ENCODE data around the gene DNAH17. TPM values are rescaled to one million over a fixed set of nuclear protein-coding genes. Genes with fewer than 3 reads are reported as not detected.

The DNAH17 gene
- polyA plus RNA-seq, 1 donor from 2014 or later, result 1.1 TPM

- Mint-ChIP-seq H3K27me3 (peaks cover 21% of the 10 kb centered on the region), H3K27ac (peak overlapping the region in 1 of 3 donors; percentile 78), H3K9me3 (no peaks in the 10 kb centered on the region), H3K36me3 (no peaks in the 10 kb centered on the region), H3K4me3 (no peak overlapping the region), H3K4me1 (peaks cover 0 to 4% (median 3%) of the 10 kb centered on the region in 3 donors)
Measured at GRCh38 chr17:78486228-78486802, 90.9 kb downstream of the DNAH17 start.

DNA sequence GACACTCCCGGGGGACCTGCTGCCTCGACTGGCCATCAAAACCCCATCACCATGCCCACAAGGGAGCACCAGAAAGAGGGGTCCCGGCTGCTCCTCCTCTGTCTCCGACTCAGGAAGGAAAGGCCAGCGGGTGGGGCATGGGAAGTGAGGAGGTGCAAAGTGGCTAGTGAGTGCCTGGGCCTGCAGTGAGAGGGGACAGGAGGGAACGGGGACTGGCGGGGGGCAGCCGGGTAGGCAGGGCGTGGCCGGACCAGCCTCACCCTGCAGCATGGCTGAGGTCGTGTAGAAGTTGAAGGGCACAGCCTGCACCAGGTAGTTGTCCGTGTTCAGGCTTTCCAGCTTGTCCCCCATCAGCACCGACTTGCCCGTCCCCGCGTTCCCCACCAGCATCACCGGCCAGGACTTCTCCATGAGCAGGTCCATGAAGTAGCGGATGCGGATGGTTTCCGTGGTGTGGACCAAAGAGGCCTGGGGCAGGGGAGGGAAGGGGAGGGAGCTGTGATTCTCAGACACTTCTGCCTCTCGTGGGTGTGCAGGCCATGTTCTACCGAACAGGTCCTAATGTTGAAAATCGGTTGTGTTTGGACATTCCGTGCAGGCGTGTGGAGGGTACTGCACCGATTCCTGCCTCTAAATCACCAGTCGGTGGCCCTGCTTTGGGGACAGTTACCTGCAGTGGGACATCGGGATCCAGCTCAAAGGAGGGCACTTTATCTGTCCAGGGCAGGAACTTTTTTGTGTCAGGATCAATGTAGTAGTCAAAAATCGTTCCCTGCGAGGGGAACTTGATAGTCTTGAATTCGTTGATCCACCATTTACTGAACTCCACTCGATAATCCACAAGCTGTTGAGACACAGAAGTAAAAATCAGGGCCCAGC lies 91.7 kb downstream of the DNAH17 start:
- H3K27ac Mint-ChIP-seq, result peak overlapping the region in 1 of 3 donors; percentile 78
- peaks cover 0 to 4% (median 3%) of the 10 kb centered on the region in 3 donors for H3K4me1 Mint-ChIP-seq
- no peaks in the 10 kb centered on the region for H3K36me3 Mint-ChIP-seq
- H3K4me3 Mint-ChIP-seq, result peak overlapping the region in 1 of 4 donors; percentile 87
- H3K9me3 Mint-ChIP-seq, result no peaks in the 10 kb centered on the region
- H3K27me3 Mint-ChIP-seq, result peaks cover 21% of the 10 kb centered on the region

- H3K27ac Mint-ChIP-seq, result no peak overlapping the region
- H3K4me3 Mint-ChIP-seq, result peak overlapping the region in 3 of 4 donors; percentile 67 to 87 (median 86)
- peaks cover 0 to 4% (median 3%) of the 10 kb centered on the region in 3 donors for H3K4me1 Mint-ChIP-seq
- H3K27me3 Mint-ChIP-seq, result peaks cover 21% of the 10 kb centered on the region
- no peaks in the 10 kb centered on the region for H3K9me3 Mint-ChIP-seq
- no peaks in the 10 kb centered on the region for H3K36me3 Mint-ChIP-seq
Measured at GRCh38 chr17:78484271-78485246, 92.6 kb downstream of the DNAH17 start.

GRCh38 chr17:78479369-78479768 lies 97.8 kb downstream of the DNAH17 start:
- Mint-ChIP-seq H3K36me3 (no peaks in the 10 kb centered on the region), H3K4me3 (no peak overlapping the region), H3K27ac (no peak overlapping the region), H3K27me3 (peaks cover 13% of the 10 kb centered on the region), H3K9me3 (no peaks in the 10 kb centered on the region), H3K4me1 (peaks cover 0 to 10% (median 2%) of the 10 kb centered on the region in 3 donors)

DNA sequence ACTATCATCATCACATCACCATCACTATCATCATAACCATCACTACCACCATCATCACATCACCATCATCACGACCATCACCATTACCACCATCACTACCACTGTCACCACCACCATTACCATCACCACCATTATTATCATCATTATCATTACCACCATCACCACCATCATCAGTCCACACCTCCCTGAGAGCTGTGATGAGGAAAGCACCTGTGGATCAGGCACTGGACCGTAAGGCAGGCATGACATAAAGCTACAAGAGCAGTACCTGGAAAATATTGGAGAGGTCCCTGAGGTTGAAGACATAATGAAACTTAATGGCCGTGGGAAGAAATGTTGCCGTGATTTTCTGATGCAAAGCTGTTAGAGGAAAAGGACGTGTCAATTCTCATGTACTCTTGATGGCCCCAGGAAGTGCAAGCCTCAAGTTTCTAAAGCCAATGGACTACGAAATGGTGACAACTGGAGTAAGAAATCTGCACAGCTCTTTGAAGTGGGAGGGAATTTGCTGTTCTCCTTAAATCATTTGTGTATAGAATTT lies 98.4 kb downstream of the DNAH17 start:
- Mint-ChIP-seq H3K4me1 (peaks cover 0 to 6% (median 0%) of the 10 kb centered on the region in 3 donors), H3K27ac (no peak overlapping the region), H3K4me3 (no peak overlapping the region), H3K27me3 (peaks cover 9% of the 10 kb centered on the region), H3K9me3 (no peaks in the 10 kb centered on the region), H3K36me3 (no peaks in the 10 kb centered on the region)

- Mint-ChIP-seq H3K27ac (no peak overlapping the region), H3K36me3 (no peaks in the 10 kb centered on the region), H3K9me3 (no peaks in the 10 kb centered on the region), H3K4me1 (peaks cover 0 to 6% (median 0%) of the 10 kb centered on the region in 3 donors), H3K27me3 (peaks cover 9% of the 10 kb centered on the region), H3K4me3 (no peak overlapping the region)
Measured at GRCh38 chr17:78477913-78478756, 99.1 kb downstream of the DNAH17 start.

DNA sequence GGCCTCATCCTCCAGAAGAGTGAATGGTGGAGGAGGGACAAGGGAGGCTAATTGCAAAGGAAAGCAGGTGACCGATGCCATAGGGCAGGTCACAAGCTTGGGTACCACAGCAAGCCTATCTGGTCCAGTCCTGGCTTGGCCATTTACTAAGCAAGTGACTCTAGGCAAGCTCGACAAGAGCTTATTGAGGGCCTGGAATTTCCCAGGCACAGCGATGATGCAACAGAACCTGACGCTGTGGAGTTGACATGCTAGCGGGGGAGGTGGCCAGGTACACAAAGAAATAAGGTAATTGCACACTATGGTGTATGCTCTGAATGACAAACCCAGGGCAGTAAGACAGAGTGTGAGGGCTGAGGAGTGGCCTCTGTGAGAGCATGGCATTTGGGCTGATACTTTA lies 100.2 kb downstream of the DNAH17 start:
- Mint-ChIP-seq H3K27ac (no peak overlapping the region), H3K9me3 (no peaks in the 10 kb centered on the region), H3K4me3 (no peak overlapping the region), H3K4me1 (peaks cover 0 to 10% (median 0%) of the 10 kb centered on the region in 3 donors), H3K36me3 (no peaks in the 10 kb centered on the region), H3K27me3 (no peaks in the 10 kb centered on the region)

- no peaks in the 10 kb centered on the region for H3K36me3 Mint-ChIP-seq
- peaks cover 0 to 10% (median 0%) of the 10 kb centered on the region in 3 donors for H3K4me1 Mint-ChIP-seq
- H3K9me3 Mint-ChIP-seq, result no peaks in the 10 kb centered on the region
- H3K27ac Mint-ChIP-seq, result no peak overlapping the region
- no peaks in the 10 kb centered on the region for H3K27me3 Mint-ChIP-seq
- H3K4me3 Mint-ChIP-seq, result no peak overlapping the region
Measured at GRCh38 chr17:78476149-78476548, 101.0 kb downstream of the DNAH17 start.

- no peaks in the 10 kb centered on the region for H3K9me3 Mint-ChIP-seq
- no peak overlapping the region for H3K27ac Mint-ChIP-seq
- no peak overlapping the region for H3K4me3 Mint-ChIP-seq
- peaks cover 0 to 10% (median 0%) of the 10 kb centered on the region in 3 donors for H3K4me1 Mint-ChIP-seq
- H3K27me3 Mint-ChIP-seq, result no peaks in the 10 kb centered on the region
- H3K36me3 Mint-ChIP-seq, result no peaks in the 10 kb centered on the region
Measured at GRCh38 chr17:78475211-78475610, 102.0 kb downstream of the DNAH17 start.

GRCh38 chr17:78474614-78475146 lies 102.5 kb downstream of the DNAH17 start:
- H3K4me1 Mint-ChIP-seq, result peaks cover 0 to 10% (median 0%) of the 10 kb centered on the region in 3 donors
- no peaks in the 10 kb centered on the region for H3K27me3 Mint-ChIP-seq
- H3K4me3 Mint-ChIP-seq, result no peak overlapping the region
- H3K27ac Mint-ChIP-seq, result peak overlapping the region in 2 of 3 donors; percentile 9 to 50
- no peaks in the 10 kb centered on the region for H3K9me3 Mint-ChIP-seq
- no peaks in the 10 kb centered on the region for H3K36me3 Mint-ChIP-seq

DNA sequence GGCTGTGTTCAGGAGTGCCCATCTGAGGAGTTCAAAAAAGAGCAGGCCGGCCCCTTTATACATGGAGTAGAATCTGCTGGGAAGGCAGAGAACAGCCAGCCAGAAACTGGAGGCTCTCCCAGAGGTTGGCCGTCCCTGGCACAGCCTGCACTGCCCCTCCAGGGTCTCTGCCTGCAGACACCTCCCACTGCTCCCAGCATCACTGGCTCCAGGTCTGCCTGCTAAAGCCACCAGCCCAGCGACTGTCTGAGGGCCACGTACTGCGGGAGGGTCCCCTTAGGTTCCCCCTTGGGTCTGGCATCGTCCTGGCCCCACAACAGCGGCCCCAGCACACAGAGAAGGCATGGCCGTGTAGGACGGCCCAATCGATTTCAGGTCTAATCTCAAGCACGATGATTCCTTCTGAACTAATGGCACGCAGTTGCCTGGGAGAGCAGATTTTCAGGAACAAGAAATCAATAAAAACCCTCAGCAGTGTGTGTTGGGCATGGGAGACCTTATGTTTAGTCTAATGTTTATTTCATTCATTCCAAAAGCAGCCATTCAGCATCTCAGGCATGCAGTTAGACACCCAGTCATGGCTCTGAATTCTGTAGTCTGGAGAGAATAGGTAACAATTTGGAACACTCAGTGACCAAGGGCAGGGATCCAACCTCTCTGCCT lies 103.1 kb downstream of the DNAH17 start:
- H3K27ac Mint-ChIP-seq, result peak overlapping the region in 2 of 3 donors; percentile 9 to 50
- no peaks in the 10 kb centered on the region for H3K36me3 Mint-ChIP-seq
- H3K27me3 Mint-ChIP-seq, result no peaks in the 10 kb centered on the region
- H3K4me3 Mint-ChIP-seq, result no peak overlapping the region
- peaks cover 0 to 10% (median 0%) of the 10 kb centered on the region in 3 donors for H3K4me1 Mint-ChIP-seq
- no peaks in the 10 kb centered on the region for H3K9me3 Mint-ChIP-seq

- no peak overlapping the region for H3K4me3 Mint-ChIP-seq
- H3K4me1 Mint-ChIP-seq, result peaks cover 0 to 10% (median 0%) of the 10 kb centered on the region in 3 donors
- no peaks in the 10 kb centered on the region for H3K36me3 Mint-ChIP-seq
- H3K27ac Mint-ChIP-seq, result peak overlapping the region in 1 of 3 donors; percentile 64
- peaks cover 2% of the 10 kb centered on the region for H3K27me3 Mint-ChIP-seq
- no peaks in the 10 kb centered on the region for H3K9me3 Mint-ChIP-seq
Measured at GRCh38 chr17:78472035-78472905, 104.9 kb downstream of the DNAH17 start.

Measured in IgD-negative memory B cell (primary cell).